ENCODE data around the gene PRR22.

PRR22 gene

GRCh38 chr19:5814123-5814851 is 29.7 kb upstream of the PRR22 start:
- DNase-seq (ENCODE audit: extremely low read depth in 1 of 2, low read depth in 1 of 2), result no peak

- no peak for DNase-seq (ENCODE audit: extremely low read depth in 1 of 2, low read depth in 1 of 2)
Observed at GRCh38 chr19:5811117-5811516, 26.6 kb upstream of the PRR22 start.

GRCh38 chr19:5809469-5809868 is 24.9 kb upstream of the PRR22 start:
- no peak for DNase-seq (ENCODE audit: extremely low read depth in 1 of 2, low read depth in 1 of 2)

GRCh38 chr19:5809053-5809452 is 24.5 kb upstream of the PRR22 start:
- DNase-seq (ENCODE audit: extremely low read depth in 1 of 2, low read depth in 1 of 2), result no peak

- no peak for DNase-seq (ENCODE audit: extremely low read depth in 1 of 2, low read depth in 1 of 2)
Observed at GRCh38 chr19:5808120-5808816, 23.7 kb upstream of the PRR22 start.

- DNase-seq (ENCODE audit: extremely low read depth in 1 of 2, low read depth in 1 of 2), result no peak
Observed at GRCh38 chr19:5806905-5807304, 22.4 kb upstream of the PRR22 start.

- no peak for DNase-seq (ENCODE audit: extremely low read depth in 1 of 2, low read depth in 1 of 2)
Observed at GRCh38 chr19:5806133-5806489, 21.6 kb upstream of the PRR22 start.

- DNase-seq (ENCODE audit: extremely low read depth in 1 of 2, low read depth in 1 of 2), result peak in 1 of 2 donors; percentile 45
Observed at GRCh38 chr19:5805462-5806132, 21.1 kb upstream of the PRR22 start.

GRCh38 chr19:5804516-5805461 is 20.2 kb upstream of the PRR22 start, which contains the start of gene NRTN:
Gene NRTN (plus strand): TSS chr19:5805067. CDS start chr19:5824166, 19,099 bp downstream.
- peak in 1 of 2 donors; percentile 33 for DNase-seq (ENCODE audit: extremely low read depth in 1 of 2, low read depth in 1 of 2)

GRCh38 chr19:5803752-5804515 is 19.4 kb upstream of the PRR22 start:
- DNase-seq (ENCODE audit: extremely low read depth in 1 of 2, low read depth in 1 of 2), result peak; percentile 77

GRCh38 chr19:5803441-5803751 is 18.9 kb upstream of the PRR22 start:
- no peak for DNase-seq (ENCODE audit: extremely low read depth in 1 of 2, low read depth in 1 of 2)

- no peak for DNase-seq (ENCODE audit: extremely low read depth in 1 of 2, low read depth in 1 of 2)
Observed at GRCh38 chr19:5801796-5802619, 17.5 kb upstream of the PRR22 start.

- DNase-seq (ENCODE audit: extremely low read depth in 1 of 2, low read depth in 1 of 2), result no peak
Observed at GRCh38 chr19:5800361-5801270, 16.1 kb upstream of the PRR22 start.

- no peak for DNase-seq (ENCODE audit: extremely low read depth in 1 of 2, low read depth in 1 of 2)
Observed at GRCh38 chr19:5799247-5800241, 15.0 kb upstream of the PRR22 start.

GRCh38 chr19:5798244-5798643 is 13.7 kb upstream of the PRR22 start:
- no peak for DNase-seq (ENCODE audit: extremely low read depth in 1 of 2, low read depth in 1 of 2)

GRCh38 chr19:5795382-5795919 is 10.9 kb upstream of the PRR22 start:
- DNase-seq (ENCODE audit: extremely low read depth in 1 of 2, low read depth in 1 of 2), result no peak

- DNase-seq (ENCODE audit: extremely low read depth in 1 of 2, low read depth in 1 of 2), result no peak
Observed at GRCh38 chr19:5793188-5793587, 8.6 kb upstream of the PRR22 start.

All from activated CD8-positive, alpha-beta memory T cell treated with anti-CD3 and anti-CD28 coated beads for 1 hour (primary cell).